Fibroblast of upper back skin (primary cell): Measurements from ENCODE around the gene PTPRT.

ENCODE experiments used
- DNase-seq: peaks from one replicate; pipeline ENCODE4 v3.0.0-alpha.2; 2013

The PTPRT gene

GRCh38 chr20:43096126-43096930 lies 93.4 kb downstream of the PTPRT start:
- DNase-seq = no peak

- no peak for DNase-seq
Measured at GRCh38 chr20:43095034-43095433, 94.7 kb downstream of the PTPRT start.

DNA sequence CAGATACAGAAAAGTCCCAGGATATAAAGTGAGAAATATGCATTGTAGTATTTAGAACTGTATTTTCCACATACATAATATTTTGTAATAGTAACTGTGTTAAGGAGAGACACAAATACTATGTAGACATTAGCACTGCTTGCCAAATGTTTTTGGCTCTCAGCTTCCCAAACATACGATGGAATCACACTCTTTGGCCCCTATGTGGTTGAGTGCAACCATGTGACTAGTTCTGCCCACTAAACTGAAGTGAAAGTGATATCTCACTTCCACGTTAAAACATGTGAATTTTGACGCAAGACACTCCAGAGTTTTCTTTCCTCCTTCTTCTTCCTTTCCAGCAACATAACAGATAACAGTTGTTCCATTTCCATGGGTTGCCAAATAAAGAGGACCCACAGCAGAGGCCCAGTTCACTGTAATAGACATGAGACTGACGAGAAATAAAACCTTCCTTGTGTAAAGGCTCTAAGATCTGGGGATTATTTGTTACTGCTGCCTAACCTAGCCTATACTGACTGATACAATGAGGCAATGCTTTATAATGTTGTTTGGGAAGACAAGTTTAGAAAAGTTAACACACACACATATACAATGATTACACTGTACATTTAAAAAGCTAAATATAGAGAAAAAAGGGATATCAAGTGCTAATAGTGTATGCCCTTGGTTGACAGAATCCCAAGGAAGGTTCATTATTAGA lies 97.2 kb downstream of the PTPRT start:
- no peak for DNase-seq

GRCh38 chr20:43068482-43068881 lies 121.2 kb downstream of the PTPRT start:
- no peak for DNase-seq

- DNase-seq = no peak
Measured at GRCh38 chr20:43066125-43066524, 123.6 kb downstream of the PTPRT start.

DNA sequence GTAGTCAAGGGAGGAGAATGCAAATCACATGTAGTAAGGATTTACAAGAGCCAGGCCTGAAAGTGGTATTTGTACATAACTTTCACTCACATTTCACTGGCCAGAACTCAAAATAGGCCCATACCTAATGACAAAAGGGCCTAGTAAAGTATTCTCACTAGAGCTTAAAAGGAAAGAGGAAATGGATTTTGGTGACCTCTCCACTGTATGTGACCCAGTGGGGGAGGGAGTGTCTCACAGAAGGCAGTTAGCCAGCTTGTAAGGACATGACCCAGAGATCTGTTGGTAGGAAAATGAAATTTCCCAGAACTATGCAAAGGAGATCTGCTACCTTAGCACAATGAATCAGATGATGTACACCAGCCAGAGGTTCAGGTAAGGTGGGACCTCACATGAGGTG lies 124.4 kb downstream of the PTPRT start:
- no peak for DNase-seq

DNA sequence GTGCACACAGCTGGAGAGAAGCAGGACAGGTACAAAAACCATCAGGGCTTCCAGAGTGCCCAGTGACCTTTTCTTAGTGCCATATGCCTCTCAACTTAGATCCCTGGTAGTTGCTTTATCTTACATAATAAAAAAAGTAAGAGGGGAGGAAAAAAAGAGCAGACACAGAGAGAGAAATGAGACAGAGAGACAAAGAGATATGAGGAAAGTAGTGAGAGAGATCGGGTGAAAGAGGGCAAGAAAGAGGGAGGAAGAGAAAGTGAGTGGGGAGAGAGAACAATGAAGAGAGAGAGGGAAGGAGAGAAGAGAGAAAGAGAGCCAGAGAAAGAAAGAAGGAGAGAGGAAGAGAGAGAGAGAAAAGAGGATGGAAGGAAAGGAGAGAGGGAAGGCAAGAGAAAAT lies 131.6 kb downstream of the PTPRT start:
- no peak for DNase-seq

GRCh38 chr20:43057317-43057716 lies 132.4 kb downstream of the PTPRT start:
- no peak for DNase-seq

GRCh38 chr20:43055181-43055884 lies 134.4 kb downstream of the PTPRT start:
- no peak for DNase-seq

- DNase-seq = no peak
Measured at GRCh38 chr20:43052532-43052931, 137.2 kb downstream of the PTPRT start.

DNA sequence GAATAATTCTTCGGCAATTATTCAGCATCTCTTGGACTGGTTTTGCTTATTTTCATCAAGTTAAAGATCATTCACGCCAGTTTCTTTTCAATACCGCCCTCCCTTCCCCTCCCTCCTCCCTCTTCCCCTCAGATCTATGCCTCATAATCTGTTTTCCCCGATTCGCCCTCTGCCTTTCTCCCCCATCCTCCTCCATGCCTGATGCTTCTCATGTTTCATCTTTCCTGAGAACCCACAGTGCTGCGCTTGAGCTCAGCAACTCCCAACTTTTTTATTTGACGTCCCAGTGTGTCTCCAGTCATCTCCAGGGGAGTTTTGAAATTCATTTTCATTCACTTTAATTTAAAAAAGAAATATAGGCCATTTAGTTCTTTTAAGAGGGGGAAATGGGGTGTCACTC lies 142.7 kb downstream of the PTPRT start:
- DNase-seq = no peak

DNA sequence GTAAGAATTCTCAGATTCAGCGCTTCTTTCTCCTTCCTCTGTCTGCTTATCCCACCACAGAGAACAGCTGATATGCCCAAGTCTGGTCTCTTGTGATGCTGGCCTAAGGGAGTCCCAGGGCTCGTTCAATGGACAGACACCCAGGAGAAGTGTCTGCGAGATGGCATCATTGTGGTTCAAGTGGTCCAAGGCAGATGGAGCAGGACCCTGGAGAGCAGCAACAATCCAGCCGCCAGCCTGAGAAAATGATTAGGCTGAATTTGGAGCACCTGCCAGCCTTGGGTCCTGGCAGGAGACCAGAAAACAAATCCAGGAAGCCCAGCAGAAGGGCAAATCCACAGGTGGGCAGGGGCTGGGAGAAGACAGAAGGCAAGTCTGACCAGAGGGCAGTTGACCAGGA lies 145.8 kb downstream of the PTPRT start:
- no peak for DNase-seq

GRCh38 chr20:43040427-43040826 lies 149.3 kb downstream of the PTPRT start:
- no peak for DNase-seq

DNA sequence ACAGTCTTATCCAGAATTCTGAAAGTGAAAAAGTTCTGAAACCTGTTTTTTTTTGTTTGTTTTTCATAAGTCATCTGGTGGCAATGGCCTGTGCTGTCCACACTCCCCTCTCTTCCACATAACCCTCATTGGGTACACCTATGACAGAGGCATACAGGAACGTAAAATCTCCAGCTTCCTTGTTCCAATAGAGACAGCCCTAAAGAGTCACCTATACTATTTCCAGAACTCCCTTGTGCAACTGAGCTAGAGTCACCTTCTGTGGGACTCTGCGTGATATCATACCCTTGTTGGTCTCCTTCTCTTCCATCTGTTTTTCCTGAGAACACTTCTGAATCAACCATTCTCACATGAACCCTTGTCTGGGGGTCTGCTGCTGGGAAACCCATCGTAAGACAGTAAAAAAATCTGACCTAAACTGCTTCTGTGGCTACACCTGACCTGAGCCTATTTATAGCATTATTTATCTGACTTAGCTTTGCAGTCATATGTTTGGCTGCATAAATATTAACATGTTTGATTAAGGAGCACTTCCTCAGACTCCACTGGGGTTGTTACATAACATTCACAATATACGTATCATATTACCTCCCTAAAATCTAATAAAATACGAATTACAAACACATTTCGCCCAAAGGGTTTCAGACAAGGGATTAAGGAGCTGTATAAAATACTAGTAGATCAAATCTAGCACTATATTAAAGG lies 151.9 kb downstream of the PTPRT start:
- no peak for DNase-seq

- no peak for DNase-seq
Measured at GRCh38 chr20:43034981-43035724, 154.6 kb downstream of the PTPRT start.

GRCh38 chr20:43032459-43032858 lies 157.2 kb downstream of the PTPRT start:
- DNase-seq = no peak

DNA sequence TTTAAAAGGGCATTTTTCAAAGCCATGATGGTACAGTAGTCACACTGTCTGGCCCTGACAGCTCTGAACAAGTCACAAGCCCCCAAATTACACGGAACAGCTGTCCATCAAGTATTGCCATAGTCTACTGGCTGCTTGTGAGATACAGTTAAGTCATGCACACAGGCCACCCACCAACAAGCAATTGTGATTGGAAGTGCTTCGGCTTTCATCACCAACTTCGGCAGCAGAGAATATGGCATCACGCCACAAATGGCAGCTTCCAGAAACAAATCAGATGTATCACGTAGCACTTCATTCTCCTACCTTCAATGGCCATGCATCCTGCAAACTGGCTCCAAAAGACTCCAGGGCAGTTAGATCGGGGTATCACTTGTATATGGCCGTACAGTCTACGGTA lies 160.5 kb downstream of the PTPRT start:
- DNase-seq = no peak

DNA sequence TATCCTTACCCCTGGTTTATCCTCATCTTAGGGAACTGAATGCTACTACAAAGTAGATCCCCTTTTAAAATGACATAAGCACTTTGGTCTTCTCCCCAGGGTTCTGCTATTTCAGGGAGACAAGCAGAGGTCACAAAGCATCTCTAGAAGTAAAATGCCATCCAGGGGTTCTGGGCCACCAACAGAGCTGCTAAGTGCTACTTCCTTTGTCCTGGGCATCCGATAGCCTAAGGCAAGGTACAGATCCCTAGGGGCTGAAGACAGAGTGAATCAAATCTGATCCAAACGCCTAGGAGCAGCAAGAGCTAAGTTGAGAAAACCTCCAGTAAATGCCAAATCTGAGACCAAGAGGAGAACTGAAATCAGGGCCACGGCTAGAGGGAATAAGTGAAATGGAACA lies 161.2 kb downstream of the PTPRT start:
- DNase-seq = no peak

DNA sequence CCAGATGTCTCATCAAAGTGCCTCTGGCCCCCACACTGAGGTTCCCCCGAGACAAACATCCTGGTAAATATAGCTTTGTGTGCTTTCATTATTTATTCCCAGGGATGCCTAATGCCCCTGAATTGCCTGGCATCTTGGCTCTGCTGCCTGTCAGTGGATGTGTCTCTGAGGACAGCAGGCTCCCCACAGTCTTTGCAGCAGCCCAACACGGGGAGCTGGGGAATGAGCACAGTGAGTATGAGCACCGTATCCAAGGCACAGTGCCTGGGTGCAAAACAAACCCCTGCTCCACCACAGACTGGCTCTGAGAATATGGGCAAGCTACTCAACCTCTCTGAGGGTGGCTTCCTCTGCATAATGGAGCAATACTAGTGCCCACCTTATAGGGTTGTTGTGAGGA lies 165.9 kb downstream of the PTPRT start:
- no peak for DNase-seq

- no peak for DNase-seq
Measured at GRCh38 chr20:43022568-43022967, 167.1 kb downstream of the PTPRT start.

DNA sequence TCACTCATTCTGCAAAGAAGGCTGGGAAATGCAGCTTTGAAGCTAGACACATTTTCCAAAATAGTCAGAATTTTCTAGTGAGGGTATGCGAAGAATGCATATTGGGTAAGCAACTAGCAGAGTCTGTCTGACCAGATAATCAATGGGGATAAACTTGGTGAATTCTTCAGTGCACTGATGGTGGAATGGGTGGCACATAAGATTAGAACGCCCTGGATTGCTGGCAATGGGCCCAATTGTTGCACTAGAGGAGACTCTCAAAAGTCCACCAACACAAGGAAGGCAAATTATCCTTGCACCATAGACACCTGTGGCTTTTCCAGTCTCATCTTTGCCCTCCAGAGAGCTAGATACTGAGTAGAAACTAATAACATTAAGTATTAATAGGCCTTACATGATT lies 167.6 kb downstream of the PTPRT start:
- no peak for DNase-seq

- DNase-seq = no peak
Measured at GRCh38 chr20:43017241-43018030, 172.3 kb downstream of the PTPRT start.
